ENCODE results near the gene EFCC1. TPM values are rescaled to one million over a fixed set of nuclear protein-coding genes. Genes with fewer than 3 reads are reported as not detected.

Gene EFCC1
- total RNA-seq, 1 experiment from 2014 or later = 1.0 TPM

GRCh38 chr3:129046037-129046731, 45.1 kb downstream of the EFCC1 start:
- ChIA-PET POLR2A (no interaction called here), CTCF (no interaction called here), RAD21 (ENCODE audit: low non-redundant PET in 1 of 2, low total read pairs in 2 of 2, uncharacterized antibody in 2 of 2, unreplicated experiment in 2 of 2) (no interaction called here)
- Histone ChIP-seq H3K4me3 (replicated peaks in 1 of 2; ENCODE audit: low read depth in 1 of 2, low read length in 2 of 2) (no peak overlapping the region), H3K9me2 (ENCODE audit: insufficient read depth) (no peaks in the 10 kb centered on the region), H3K9me3 (ENCODE audit: control insufficient read depth in 1 of 2, insufficient read depth in 1 of 2, low read depth in 1 of 2, low read length in 2 of 2) (no peaks in the 10 kb centered on the region), H4K20me1 (ENCODE audit: insufficient read depth) (no peaks in the 10 kb centered on the region), H3K4me2 (ENCODE audit: low read length) (no peak overlapping the region), H3K9ac (ENCODE audit: low read length) (no peak overlapping the region), H3K27ac (ENCODE audit: low read depth, low read length) (no peak overlapping the region), H3K27me3 (ENCODE audit: insufficient read depth, low read length) (0 out of 2 replicates have a peak, but pooled peaks cover 3% of the 10 kb centered on the region), H3K79me2 (ENCODE audit: insufficient read depth, low read length) (no peaks in the 10 kb centered on the region), H2AFZ (ENCODE audit: low read depth, low read length, poor library complexity, severe bottlenecking) (no peak overlapping the region), H3K4me1 (ENCODE audit: control insufficient read depth in 1 of 2, insufficient read depth in 2 of 2, low read length in 2 of 2) (no peaks in the 10 kb centered on the region), H3K36me3 (ENCODE audit: control insufficient read depth in 1 of 2, insufficient read depth in 2 of 2, low read length in 2 of 2) (no peaks in the 10 kb centered on the region)
- BruUV-seq (replicated peaks) = no TSS peak
- intact Hi-C loops (cut with micrococcal nuclease) = no loop called here
- DNase-seq (ENCODE audit: low read depth, low spot score) (no peak), ATAC-seq (peak; percentile 40; the same call in 1 of the 2 replicates)
- TF ChIP-seq TCF7L2 (IDR thresholded peaks at IDR 0.05; ENCODE audit: borderline replicate concordance, extremely low read depth, insufficient read depth, insufficient read length) (no peak), EZH2phosphoT487 (IDR thresholded peaks at IDR 0.05; ENCODE audit: borderline replicate concordance) (no peak), EGR1 (IDR thresholded peaks at IDR 0.05; ENCODE audit: low read depth) (no peak), ZNF274 (IDR thresholded peaks at IDR 0.05; ENCODE audit: low read depth, low read length) (no peak), ATF3 (IDR thresholded peaks at IDR 0.05) (no peak)

- CTCF ChIA-PET = no interaction called here
- TF ChIP-seq POLR2AphosphoS5 (IDR thresholded peaks at IDR 0.05; ENCODE audit: low read depth, low read length) = no peak
- no peak for TF ChIP-seq ELF1 (IDR thresholded peaks at IDR 0.05; ENCODE audit: borderline replicate concordance, low read depth)
- no peak for TF ChIP-seq ZNF274 (IDR thresholded peaks at IDR 0.05; ENCODE audit: low read depth, low read length)
- TF ChIP-seq RAD21 (IDR thresholded peaks at IDR 0.05; ENCODE audit: low read depth) = no peak
- no peak for TF ChIP-seq SRF (IDR thresholded peaks at IDR 0.05; ENCODE audit: low read depth)
- TF ChIP-seq CEBPB (IDR thresholded peaks at IDR 0.05; ENCODE audit: low read depth) = no peak
- TF ChIP-seq MAX (IDR thresholded peaks at IDR 0.05) = no peak
- TF ChIP-seq TCF7L2 (IDR thresholded peaks at IDR 0.05; ENCODE audit: borderline replicate concordance, extremely low read depth, insufficient read depth, insufficient read length) = no peak
- no peak for TF ChIP-seq YY1 (IDR thresholded peaks at IDR 0.05; ENCODE audit: extremely low read depth, insufficient replicate concordance, low read depth, low read length)
- no peak for TF ChIP-seq REST (IDR thresholded peaks at IDR 0.05; ENCODE audit: low read depth)
These were observed 45.8 kb downstream of the EFCC1 start for GRCh38 chr3:129046732-129047552.

More at GRCh38 chr3:129046732-129047552, 45.8 kb downstream of the EFCC1 start:
- Histone ChIP-seq H3K27me3 (ENCODE audit: insufficient read depth, low read length) (0 out of 2 replicates have a peak, but pooled peaks cover 2% of the 10 kb centered on the region), H3K4me1 (ENCODE audit: control insufficient read depth in 1 of 2, insufficient read depth in 2 of 2, low read length in 2 of 2) (peaks cover 0 to 5% of the 10 kb centered on the region in 2 experiments; a peak in 3 of 4 replicates), H3K4me3 (replicated peaks in 1 of 2; ENCODE audit: low read depth in 1 of 2, low read length in 2 of 2) (no peak overlapping the region), H3K79me2 (ENCODE audit: insufficient read depth, low read length) (no peaks in the 10 kb centered on the region), H3K4me2 (ENCODE audit: low read length) (no peak overlapping the region), H3K27ac (ENCODE audit: low read depth, low read length) (no peak overlapping the region), H4K20me1 (ENCODE audit: insufficient read depth) (no peaks in the 10 kb centered on the region), H3K9me3 (ENCODE audit: control insufficient read depth in 1 of 2, insufficient read depth in 1 of 2, low read depth in 1 of 2, low read length in 2 of 2) (no peaks in the 10 kb centered on the region), H3K9ac (ENCODE audit: low read length) (no peak overlapping the region), H2AFZ (ENCODE audit: low read depth, low read length, poor library complexity, severe bottlenecking) (no peak overlapping the region), H3K36me3 (ENCODE audit: control insufficient read depth in 1 of 2, insufficient read depth in 2 of 2, low read length in 2 of 2) (no peaks in the 10 kb centered on the region), H3K9me2 (ENCODE audit: insufficient read depth) (no peaks in the 10 kb centered on the region)
- POLR2A ChIA-PET = no interaction called here
- no peak for ATAC-seq
- no TSS peak for BruUV-seq (replicated peaks)
- RAD21 ChIA-PET (ENCODE audit: low non-redundant PET in 1 of 2, low total read pairs in 2 of 2, uncharacterized antibody in 2 of 2, unreplicated experiment in 2 of 2) = no interaction called here
- intact Hi-C loops (cut with micrococcal nuclease) = no loop called here
- DNase-seq (ENCODE audit: low read depth, low spot score) = no peak
